K562 (cell line): ENCODE measurements around the gene HNRNPM. TPM values are rescaled to one million over a fixed set of nuclear protein-coding genes. Genes with fewer than 3 reads are reported as not detected.

Source experiments
- CBX1 ChIP-seq: sonication (generic); IDR thresholded peaks from 2 replicates; pipeline ENCODE4 v1.6.1; 2016; ENCODE audit warnings: antibody characterized with exemption, low read depth, mild to moderate bottlenecking
- DACH1 ChIP-seq: fragments of 450-650 bp; IDR thresholded peaks from 2 replicates; pipeline ENCODE4 v1.6.1; 2018; ENCODE audit not compliant: partially characterized antibody
- HDGF ChIP-seq: fragments of 450-650 bp; IDR thresholded peaks from 2 replicates; pipeline ENCODE4 v1.6.1; 2016
- ID3 ChIP-seq, 2 experiments: fragments of 250-450 bp in 1 of 2; fragments of 450-650 bp in 1 of 2; sonication (Bioruptor Pico) in 1 of 2; IDR thresholded peaks; 2 replicates each; pipeline versions ENCODE4 v1.6.1 to v1.8.0; 2016 to 2021; ENCODE audit warnings: mild to moderate bottlenecking in 2 of 2, moderate library complexity in 2 of 2, missing compliant biosample characterization in 1 of 2, missing genetic modification characterization in 1 of 2
- MAFF ChIP-seq: IDR thresholded peaks from 2 replicates; pipeline ENCODE4 v1.6.1; 2012; ENCODE audit warnings: low read length, improper control_type of control experiment
- NKRF ChIP-seq: fragments of 450-650 bp; IDR thresholded peaks from 2 replicates; pipeline ENCODE4 v1.6.1; 2016; ENCODE audit warnings: borderline replicate concordance
- RBBP5 ChIP-seq: fragments of 200-600 bp; sonication (generic); IDR thresholded peaks from 2 replicates; pipeline ENCODE4 v1.6.1; 2012; ENCODE audit warnings: borderline replicate concordance, mild to moderate bottlenecking, low read length, control low read depth, inconsistent platforms; ENCODE audit not compliant: insufficient read depth, poor library complexity, severe bottlenecking
- SMAD4 ChIP-seq: fragments of 250-450 bp; sonication (Bioruptor Pico); conservative IDR thresholded peaks from 2 replicates; pipeline ENCODE4 v1.8.0; 2021; ENCODE audit warnings: inconsistent platforms, mild to moderate bottlenecking, moderate library complexity
- TEAD1 ChIP-seq, 2 experiments: fragments of 450-650 bp in 1 of 2; sonication (generic) in 1 of 2; formaldehyde crosslinking; IDR thresholded peaks; 2 replicates each; pipeline versions ENCODE4 v1.4.0 to v1.8.0; 2020 to 2022; ENCODE audit warnings: mild to moderate bottlenecking in 2 of 2, missing genetic modification reagents in 1 of 2
- TFAP4 ChIP-seq: sonication (generic); formaldehyde crosslinking; IDR thresholded peaks from 2 replicates; pipeline ENCODE4 v1.8.0; 2022; ENCODE audit warnings: missing genetic modification reagents, mild to moderate bottlenecking, moderate library complexity, borderline replicate concordance
- ZBTB40 ChIP-seq, 2 experiments: fragments of 450-650 bp in 1 of 2; sonication (generic) in 1 of 2; formaldehyde crosslinking in 1 of 2; IDR thresholded peaks; 2 replicates each; pipeline versions ENCODE4 v1.7.1 to v1.9.0; 2016 to 2022; ENCODE audit warnings: inconsistent platforms in 1 of 2, mild to moderate bottlenecking in 1 of 2, missing genetic modification reagents in 1 of 2
- ZNF449 ChIP-seq: fragments of 250-450 bp; sonication (Bioruptor Pico); IDR thresholded peaks from 2 replicates; pipeline ENCODE4 v1.8.0; 2022; ENCODE audit warnings: moderate library complexity, mild to moderate bottlenecking, inconsistent platforms
- polyA plus RNA-seq, 8 experiments: library from polyadenylated mRNA; depleted of rRNA in 4 of 8; stranded (reverse) in 5 of 8; unstranded in 3 of 8; fragments of >200 nt; fragmentation: Nextera tagmentation in 2 of 8; fragmentation: Illumina TruSeq in 1 of 8; extraction: Ambion mirVana in 2 of 8; extraction: Trizol in 1 of 8; gene quantifications; 2 replicates each; pipeline versions ENCODE4 v1.2.1 to v1.2.3, GENCODE V29; 2011 to 2014; ENCODE audit warnings: inconsistent platforms in 1 of 8, missing spikeins in 1 of 8
- total RNA-seq, 7 experiments: library from RNA; depleted of rRNA in 6 of 7; stranded (reverse); fragments of >200 nt in 6 of 7; fragmentation: Illumina TruSeq in 2 of 7; extraction: Trizol in 2 of 7; gene quantifications; 2 replicates each; pipeline versions ENCODE4 v1.2.1 to v1.2.3, GENCODE V29; 2011 to 2021; ENCODE audit warnings: low replicate concordance in 1 of 7

Gene HNRNPM
- total and polyA plus RNA-seq, 9 of the 15 experiments (the other 6 are each of a cell fraction or from before 2014, with no cell fraction given): 11.1 to 340 (median 195) TPM

- TF ChIP-seq SMAD4 (CRISPR knock-in tag): peak; percentile 74
- 0 out of 2 replicates have a peak, but pooled peaks have one; percentile 24 for TF ChIP-seq HDGF
- 0 out of 4 replicates have a peak, but pooled peaks of 1 of the 2 experiments have one; percentile 36 for TF ChIP-seq TEAD1 (CRISPR knock-in tag; IDR thresholded peaks at IDR 0.05)
- TF ChIP-seq ZBTB40 (IDR thresholded peaks at IDR 0.05): 0 out of 2 replicates have a peak, but pooled peaks have one; percentile 48
- TF ChIP-seq ZBTB40 (CRISPR knock-in tag; IDR thresholded peaks at IDR 0.05): no peak
- no peak for TF ChIP-seq DACH1
- peak; percentile 2 for TF ChIP-seq RBBP5
- no peak for TF ChIP-seq NKRF
- no peak for TF ChIP-seq CBX1
- no peak for TF ChIP-seq MAFF
- no peak for TF ChIP-seq ZNF449 (CRISPR knock-in tag)
- peak; percentile 48; the same call in 1 of the 2 replicates for TF ChIP-seq TFAP4 (CRISPR knock-in tag)
- no peak for TF ChIP-seq ID3 (CRISPR knock-in tag; IDR thresholded peaks at IDR 0.05)
- no peak for TF ChIP-seq ID3 (tag; IDR thresholded peaks at IDR 0.05)
Measured at GRCh38 chr19:8423817-8424223, 21.0 kb upstream of the HNRNPM start (continued).
